H1 (cell line): Measurements from ENCODE around the gene TCP11. TPM values are rescaled to one million over a fixed set of nuclear protein-coding genes. Genes with fewer than 3 reads are reported as not detected.

Source experiments
- CTCF ChIA-PET: fragments of 300-600 bp; sonication (Branson Sonifier 250); formaldehyde crosslinking; loops from one replicate; lab custom pipeline; 2021; ENCODE audit not compliant: partially characterized antibody; lab: Charles Lee
- POLR2A ChIA-PET: fragments of 300-600 bp; sonication (Branson Sonifier 250); formaldehyde crosslinking; loops from one replicate; lab custom pipeline; 2021; ENCODE audit warnings: inconsistent platforms; ENCODE audit not compliant: partially characterized antibody; lab: Charles Lee
- DNase-seq, 2 experiments: peaks; one replicate each; pipeline versions ENCODE4 v3.0.0 to v3.0.0-alpha.2; 2010 to 2022; ENCODE audit warnings: low spot score in 2 of 2, low read depth in 1 of 2, mixed read lengths in 1 of 2
- FAIRE-seq: peaks from 2 replicates; lab custom pipeline; 2011; peaks lifted over from hg19 to GRCh38; lab: Jason Lieb, UNC
- H2AFZ ChIP-seq: 2 replicates; pipeline ENCODE4 v1.8.1; 2012; ENCODE audit warnings: low read length, inconsistent platforms
- H2AK5ac ChIP-seq: 2 replicates; pipeline ENCODE4 v1.6.1; 2013; ENCODE audit warnings: low read depth, low read length
- H2BK120ac ChIP-seq: replicated peaks from 2 replicates; pipeline ENCODE3; 2013; ENCODE audit warnings: low read depth, low read length, inconsistent platforms
- H2BK12ac ChIP-seq: 2 replicates; pipeline ENCODE4 v1.6.1; 2013; ENCODE audit warnings: low read depth, low read length
- H2BK15ac ChIP-seq: 2 replicates; pipeline ENCODE4 v1.6.1; 2013; ENCODE audit warnings: low read length
- H2BK20ac ChIP-seq: 2 replicates; pipeline ENCODE4 v1.6.1; 2013; ENCODE audit warnings: low read length
- H2BK5ac ChIP-seq: 2 replicates; pipeline ENCODE4 v1.6.1; 2013; ENCODE audit warnings: low read depth, low read length
- H3K14ac ChIP-seq: 2 replicates; pipeline ENCODE4 v1.6.1; 2013; ENCODE audit warnings: inconsistent platforms; ENCODE audit not compliant: insufficient read length
- H3K18ac ChIP-seq: 2 replicates; pipeline ENCODE4 v1.6.1; 2013; ENCODE audit warnings: low read length; ENCODE audit errors: extremely low read depth
- H3K23ac ChIP-seq: 2 replicates; pipeline ENCODE4 v1.6.1; 2013; ENCODE audit warnings: inconsistent platforms; ENCODE audit not compliant: insufficient read length
- H3K23me2 ChIP-seq: 2 replicates; pipeline ENCODE4 v1.6.1; 2013; ENCODE audit warnings: low read depth, low read length
- H3K27ac ChIP-seq: 2 replicates; pipeline ENCODE4 v1.6.1; 2011; ENCODE audit warnings: low read depth, low read length, inconsistent platforms
- H3K27me3 ChIP-seq, 4 experiments: replicated peaks in 1 of 4; 1 replicate in 1 of 4; 2 replicates in 3 of 4; pipeline versions ENCODE4 v1.6.1 to v1.8.1; 2011 to 2013; ENCODE audit warnings: low read length in 3 of 4, mild to moderate bottlenecking in 3 of 4, inconsistent platforms in 2 of 4, mixed read lengths in 2 of 4, moderate library complexity in 1 of 4; ENCODE audit not compliant: control insufficient read depth in 3 of 4, insufficient read depth in 3 of 4; ENCODE audit errors: extremely low read depth in 1 of 4
- H3K36me3 ChIP-seq, 4 experiments: 2 replicates each; pipeline versions ENCODE4 v1.6.1 to v1.8.1; 2011 to 2013; ENCODE audit warnings: mild to moderate bottlenecking in 4 of 4, low read length in 3 of 4, moderate library complexity in 2 of 4, control low read depth in 1 of 4, inconsistent platforms in 1 of 4; ENCODE audit not compliant: insufficient read depth in 4 of 4, control insufficient read depth in 2 of 4
- H3K4ac ChIP-seq: replicated peaks from 2 replicates; pipeline ENCODE3; 2013; ENCODE audit warnings: low read length, low read depth, mixed read lengths, inconsistent platforms; ENCODE audit not compliant: insufficient read length
- H3K4me1 ChIP-seq, 4 experiments: replicated peaks in 1 of 4; 1 replicate in 1 of 4; 2 replicates in 3 of 4; pipeline versions ENCODE4 v1.6.1 to v1.8.1; 2011 to 2013; ENCODE audit warnings: low read length in 3 of 4, inconsistent platforms in 2 of 4, mixed read lengths in 1 of 4; ENCODE audit not compliant: insufficient read depth in 4 of 4, control insufficient read depth in 3 of 4
- H3K4me2 ChIP-seq, 2 experiments: 2 replicates each; pipeline versions ENCODE4 v1.6.1 to v1.8.1; 2011 to 2013; ENCODE audit warnings: low read depth in 2 of 2, low read length in 2 of 2, control low read depth in 1 of 2, inconsistent platforms in 1 of 2, mild to moderate bottlenecking in 1 of 2; ENCODE audit not compliant: insufficient read depth in 1 of 2
- H3K4me3 ChIP-seq, 4 experiments: fragments of 200-600, 300-600 bp in 1 of 4; sonication (generic), shearing (Covaris generic), sonication (Bioruptor Twin) in 1 of 4; 2 replicates each; pipeline versions ENCODE4 v1.5.1 to v1.8.1; 2011 to 2016; ENCODE audit warnings: low read length in 4 of 4, low read depth in 3 of 4, control low read depth in 2 of 4, inconsistent platforms in 2 of 4, mild to moderate bottlenecking in 2 of 4, mixed read lengths in 1 of 4, moderate library complexity in 1 of 4; ENCODE audit not compliant: insufficient read depth in 2 of 4; ENCODE audit errors: extremely low read depth in 1 of 4
- H3K56ac ChIP-seq: replicated peaks from 2 replicates; pipeline ENCODE3; 2013; ENCODE audit warnings: low read depth, mild to moderate bottlenecking, mixed read lengths, low read length, inconsistent platforms; ENCODE audit not compliant: insufficient read length
- H3K79me1 ChIP-seq: 2 replicates; pipeline ENCODE4 v1.6.1; 2013; ENCODE audit warnings: low read depth, low read length, control low read depth
- H3K79me2 ChIP-seq, 2 experiments: 2 replicates each; pipeline versions ENCODE4 v1.6.1 to v1.8.1; 2012 to 2013; ENCODE audit warnings: low read length in 2 of 2, mild to moderate bottlenecking in 2 of 2, inconsistent platforms in 1 of 2; ENCODE audit not compliant: insufficient read depth in 2 of 2, control insufficient read depth in 1 of 2
- H3K9ac ChIP-seq, 4 experiments: replicated peaks in 1 of 4; 1 replicate in 1 of 4; 2 replicates in 3 of 4; pipeline versions ENCODE4 v1.6.1 to v1.8.1; 2011 to 2013; ENCODE audit warnings: low read depth in 3 of 4, low read length in 3 of 4, control low read depth in 2 of 4, mild to moderate bottlenecking in 2 of 4, moderate library complexity in 2 of 4, inconsistent platforms in 1 of 4; ENCODE audit errors: extremely low read depth in 1 of 4
- H3K9me3 ChIP-seq, 2 experiments: 2 replicates each; pipeline versions ENCODE4 v1.6.1 to v1.8.1; 2012 to 2013; ENCODE audit warnings: mild to moderate bottlenecking in 2 of 2, moderate library complexity in 2 of 2, control low read depth in 1 of 2, inconsistent platforms in 1 of 2, low read depth in 1 of 2, low read length in 1 of 2, mixed read lengths in 1 of 2; ENCODE audit not compliant: insufficient read depth in 2 of 2
- H4K20me1 ChIP-seq, 2 experiments: replicated peaks in 1 of 2; 2 replicates each; pipeline versions ENCODE3 to v1.8.1; 2011 to 2013; ENCODE audit warnings: inconsistent platforms in 2 of 2, low read length in 2 of 2, mild to moderate bottlenecking in 1 of 2; ENCODE audit not compliant: insufficient read depth in 2 of 2, control insufficient read depth in 1 of 2
- H4K5ac ChIP-seq: 2 replicates; pipeline ENCODE4 v1.6.1; 2013; ENCODE audit warnings: low read length, low read depth, mixed read lengths, inconsistent platforms; ENCODE audit not compliant: insufficient read length
- H4K8ac ChIP-seq: 2 replicates; pipeline ENCODE4 v1.8.0; 2013; ENCODE audit warnings: mild to moderate bottlenecking, moderate library complexity, low read length, inconsistent platforms; ENCODE audit not compliant: insufficient read depth; ENCODE audit errors: extremely low read depth
- H4K91ac ChIP-seq: replicated peaks from 2 replicates; pipeline ENCODE3; 2013; ENCODE audit warnings: low read length, mixed read lengths, inconsistent platforms; ENCODE audit not compliant: insufficient read length
- CHD1 ChIP-seq: IDR thresholded peaks from 2 replicates; pipeline ENCODE4 v1.6.1; 2012; ENCODE audit warnings: low read depth, low read length, improper control_type of control experiment
- CREB1 ChIP-seq: IDR thresholded peaks from 2 replicates; pipeline ENCODE4 v1.6.1; 2012; ENCODE audit warnings: inconsistent platforms
- EP300 ChIP-seq, 2 experiments: IDR thresholded peaks; 1 replicate in 1 of 2; 2 replicates in 1 of 2; pipeline ENCODE4 v1.6.1; 2011 to 2012; ENCODE audit warnings: low read depth in 2 of 2, low read length in 2 of 2, mild to moderate bottlenecking in 2 of 2, borderline replicate concordance in 1 of 2, inconsistent platforms in 1 of 2, moderate library complexity in 1 of 2
- KDM5A ChIP-seq: fragments of 200-600 bp; IDR thresholded peaks from 2 replicates; pipeline ENCODE4 v1.7.1; 2012; ENCODE audit warnings: mild to moderate bottlenecking, low read length, inconsistent platforms, mixed read lengths
- POLR2AphosphoS5 ChIP-seq: IDR thresholded peaks from 2 replicates; pipeline ENCODE4 v1.6.1; 2011; ENCODE audit warnings: low read depth, low read length
- ZNF274 ChIP-seq: IDR thresholded peaks from 2 replicates; pipeline ENCODE4 v1.7.0; 2012; ENCODE audit warnings: low read length, borderline replicate concordance; ENCODE audit errors: extremely low read depth
- WGBS, 2 experiments: shearing (Covaris generic) in 1 of 2; methylation state at CpG; one replicate each; pipeline versions ENCODE4 v1.1.6 to v1.1.7; 2013 to 2015; ENCODE audit warnings: low lambda C conversion rate in 2 of 2, mixed read lengths in 2 of 2, inconsistent platforms in 1 of 2, low coverage in 1 of 2, missing lambda C conversion rate in 1 of 2; ENCODE audit not compliant: insufficient replicate concordance in 2 of 2, insufficient coverage in 1 of 2, insufficient read length in 1 of 2; ENCODE audit errors: extremely low coverage in 1 of 2, missing lambda C conversion rate in 1 of 2; 5-methylcytosine and 5-hydroxymethylcytosine counted together
- polyA plus RNA-seq, 7 experiments: library from polyadenylated mRNA; depleted of rRNA in 3 of 7; stranded (reverse) in 5 of 7; unstranded in 2 of 7; fragments of >200 nt in 5 of 7; fragments of 200-250 nt in 2 of 7; gene quantifications; 1 replicate in 5 of 7; 2 replicates in 1 of 7; 4 replicates in 1 of 7; pipeline versions ENCODE4 v1.2.1 to v1.2.3, GENCODE V29; 2011 to 2013; ENCODE audit warnings: missing spikeins in 2 of 7, mixed read lengths in 2 of 7
- total RNA-seq: library from RNA; stranded (reverse); fragmentation: NEBNext Ultra II Directional; extraction: Animal tissue kit (Norgen Biotek cat#: 25700); gene quantifications from 2 replicates; pipeline ENCODE4 v1.2.1, GENCODE V29; 2021

TCP11 gene
- total and polyA plus RNA-seq, 2 of the 8 experiments (the other 6 are each of a cell fraction or from before 2014, with no cell fraction given) = 0.11 TPM; not detected in 1

DNA sequence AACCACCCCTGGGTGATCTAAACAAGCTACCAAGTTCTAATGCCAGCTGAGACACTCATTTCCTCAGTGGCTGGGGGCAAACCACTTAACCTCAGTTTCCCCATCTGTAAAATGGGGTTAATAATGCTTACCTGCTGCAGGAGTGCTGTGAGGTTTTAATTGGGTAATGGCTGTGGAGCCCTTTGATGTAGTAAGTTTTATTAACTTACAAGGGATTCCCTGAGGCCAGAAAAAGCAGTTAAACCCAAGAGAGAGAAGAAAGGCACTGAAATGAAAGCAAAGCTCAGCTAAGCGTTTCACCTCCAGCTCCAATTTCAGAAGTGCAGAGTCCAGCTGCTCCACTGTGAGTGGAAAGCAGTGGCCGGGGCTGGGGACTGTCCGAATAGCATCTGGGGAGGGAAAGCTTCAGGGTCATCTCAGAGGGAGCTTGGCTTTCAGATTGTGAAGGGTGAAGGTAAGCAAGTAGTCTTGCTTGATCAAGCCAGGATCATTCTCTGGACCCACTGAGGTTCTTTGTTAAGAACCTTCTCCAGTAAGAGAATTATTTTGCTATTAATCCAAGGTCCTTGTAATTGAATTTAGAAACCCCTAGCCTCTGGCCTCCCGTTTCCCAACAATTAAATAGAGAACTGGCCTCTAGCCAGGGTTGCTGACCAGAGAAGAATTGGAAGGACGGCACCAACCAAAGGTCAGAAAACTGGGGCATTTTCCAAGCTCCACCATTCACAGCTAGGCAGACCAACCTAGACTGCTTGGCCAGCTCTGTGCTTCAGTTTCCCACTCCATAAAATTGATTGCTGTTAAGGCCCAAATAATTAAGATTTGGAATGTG is 20.9 kb upstream of the TCP11 start:
- no peak overlapping the region for H2BK12ac ChIP-seq
- no peak overlapping the region for H3K18ac ChIP-seq
- H3K23ac ChIP-seq = no peak overlapping the region
- no peak overlapping the region for H4K91ac ChIP-seq
- H3K79me1 ChIP-seq = no peaks in the 10 kb centered on the region
- no peak for FAIRE-seq
- H3K36me3 ChIP-seq = no peaks in the 10 kb centered on the region
- H3K4me3 ChIP-seq = no peak overlapping the region
- no peaks in the 10 kb centered on the region for H3K9me3 ChIP-seq
- DNase-seq = no peak
- no peak overlapping the region for H3K9ac ChIP-seq
- no peak overlapping the region for H2BK20ac ChIP-seq
- POLR2A ChIA-PET = interaction anchor here (1.3 to 3.7 kb wide), 2 partner anchors 12 to 51 kb away, joined by 5 to 9 read pairs; no protein-coding TSS in a partner anchor
- WGBS, 2 experiments = 93% methylated on average over 5 of the region's 5 CpGs; no CpG with 5 or more reads in 1 of the 2 experiments
- no peak overlapping the region for H2BK5ac ChIP-seq
- H3K27me3 ChIP-seq = peaks cover 0 to 4% (median 0%) of the 10 kb centered on the region in 4 experiments; a peak in 5 of 7 replicates
- no peaks in the 10 kb centered on the region for H3K23me2 ChIP-seq
- no peak overlapping the region for H3K4ac ChIP-seq
- TF ChIP-seq POLR2AphosphoS5 (no peak), CHD1 (no peak), KDM5A (no peak), CREB1 (no peak), ZNF274 (no peak), EP300 (IDR thresholded peaks at IDR 0.05; ENCODE audit: borderline replicate concordance in 1 of 2, low read depth in 2 of 2, low read length in 2 of 2) (no peak)
- H2AK5ac ChIP-seq = no peak overlapping the region
- no peaks in the 10 kb centered on the region for H4K20me1 ChIP-seq
- H3K14ac ChIP-seq = no peak overlapping the region
- H2BK15ac ChIP-seq = no peak overlapping the region
- no peak overlapping the region for H2BK120ac ChIP-seq
- no peaks in the 10 kb centered on the region for H3K4me1 ChIP-seq
- no peak overlapping the region for H2AFZ ChIP-seq
- no peak overlapping the region for H3K27ac ChIP-seq
- CTCF ChIA-PET = interaction anchor here (0.6 to 4.8 kb wide), 10 partner anchors 10 to 149 kb away, joined by 3 to 23 read pairs (median 4); no protein-coding TSS in a partner anchor
- no peak overlapping the region for H3K56ac ChIP-seq
- H4K5ac ChIP-seq = no peak overlapping the region
- no peak overlapping the region for H3K4me2 ChIP-seq
- no peak overlapping the region for H4K8ac ChIP-seq
- H3K79me2 ChIP-seq = no peaks in the 10 kb centered on the region
